GM23338 (cell line): Measurements from ENCODE around the gene DFFA. TPM values are rescaled to one million over a fixed set of nuclear protein-coding genes. Genes with fewer than 3 reads are reported as not detected.
A peak's percentile ranks its signal among the peaks of the same experiment; 100 is the strongest.

ENCODE experiments used
- ATAC-seq: fragments of 200-7000 bp; cut with Tn5 transposase; 3 replicates; pipeline ENCODE4 v1.9.1; 2020
- DNase-seq: peaks from one replicate; pipeline ENCODE4 v3.0.0-alpha.2; 2015; ENCODE audit warnings: low spot score
- H2AFZ ChIP-seq: fragments of 200-600 bp; sonication (generic); 2 replicates; pipeline ENCODE4 v1.8.0; 2016; ENCODE audit warnings: antibody characterized with exemption, mild to moderate bottlenecking, moderate library complexity
- H3F3A ChIP-seq: fragments of 200-600 bp; sonication (generic); replicated peaks from 2 replicates; pipeline ENCODE4 v1.8.0; 2017; ENCODE audit warnings: antibody characterized with exemption, mixed run types, low read depth
- H3K27ac ChIP-seq: fragments of 200-600 bp; sonication (generic); 2 replicates; pipeline ENCODE4 v1.6.1; 2016; ENCODE audit warnings: low read depth
- H3K27me3 ChIP-seq: fragments of 200-600 bp; sonication (generic); 2 replicates; pipeline ENCODE4 v1.8.0; 2016; ENCODE audit warnings: mild to moderate bottlenecking, mixed run types, moderate library complexity; ENCODE audit not compliant: insufficient read depth
- H3K36me3 ChIP-seq: fragments of 200-600 bp; sonication (generic); 2 replicates; pipeline ENCODE4 v1.8.0; 2016; ENCODE audit warnings: mild to moderate bottlenecking; ENCODE audit not compliant: insufficient read depth
- H3K4me1 ChIP-seq: fragments of 200-600 bp; sonication (generic); 2 replicates; pipeline ENCODE4 v1.8.0; 2016; ENCODE audit warnings: mild to moderate bottlenecking, moderate library complexity; ENCODE audit not compliant: insufficient read depth
- H3K4me2 ChIP-seq: fragments of 200-600 bp; sonication (generic); 2 replicates; pipeline ENCODE4 v1.7.1; 2017; ENCODE audit warnings: mixed run types
- H3K4me3 ChIP-seq: fragments of 200-600 bp; sonication (generic); 2 replicates; pipeline ENCODE4 v1.6.1; 2016; ENCODE audit warnings: mixed run types
- H3K79me2 ChIP-seq: fragments of 200-600 bp; sonication (generic); replicated peaks from 2 replicates; pipeline ENCODE4 v1.8.0; 2017; ENCODE audit warnings: mild to moderate bottlenecking; ENCODE audit not compliant: insufficient read depth
- H3K9me2 ChIP-seq: fragments of 200-600 bp; sonication (generic); 2 replicates; pipeline ENCODE4 v1.8.0; 2017; ENCODE audit not compliant: insufficient read depth
- H4K20me1 ChIP-seq: fragments of 200-600 bp; sonication (generic); replicated peaks from 2 replicates; pipeline ENCODE4 v1.8.0; 2017; ENCODE audit warnings: mild to moderate bottlenecking; ENCODE audit not compliant: insufficient read depth
- H3K27ac Mint-ChIP-seq: 2 replicates; pipeline ENCODE4 v1.8.0; 2020; ENCODE audit warnings: inconsistent platforms, mild to moderate bottlenecking, moderate library complexity, mixed read lengths
- H3K27me3 Mint-ChIP-seq: 3 replicates; pipeline ENCODE4 v1.8.0; 2022; ENCODE audit warnings: low read depth, mild to moderate bottlenecking, moderate library complexity, mixed read lengths, inconsistent platforms; ENCODE audit not compliant: insufficient read depth, poor library complexity
- H3K36me3 Mint-ChIP-seq: 3 replicates; pipeline ENCODE4 v1.8.0; 2021; ENCODE audit warnings: low read depth, mild to moderate bottlenecking, inconsistent platforms, moderate library complexity, mixed read lengths
- H3K4me1 Mint-ChIP-seq: 3 replicates; pipeline ENCODE4 v1.8.0; 2020; ENCODE audit warnings: mild to moderate bottlenecking, inconsistent platforms, mixed read lengths
- H3K4me3 Mint-ChIP-seq: 3 replicates; pipeline ENCODE4 v1.8.0; 2021; ENCODE audit warnings: moderate library complexity, mild to moderate bottlenecking, inconsistent platforms, mixed read lengths
- H3K9me3 Mint-ChIP-seq: 3 replicates; pipeline ENCODE4 v1.8.0; 2020; ENCODE audit warnings: moderate library complexity, mild to moderate bottlenecking, inconsistent platforms, mixed read lengths
- CTCF ChIP-seq, 2 experiments: fragments of 200-600 bp in 1 of 2; sonication (generic) in 1 of 2; conservative IDR thresholded peaks; 2 replicates each; pipeline versions ENCODE4 v1.5.1 to v1.6.1; 2016 to 2017; ENCODE audit warnings: antibody characterized with exemption in 2 of 2, low read depth in 2 of 2, mild to moderate bottlenecking in 2 of 2, moderate library complexity in 1 of 2
- EZH2 ChIP-seq: fragments of 200-600 bp; sonication (generic); IDR thresholded peaks from one replicate; pipeline ENCODE4 v1.8.0; 2017; ENCODE audit warnings: antibody characterized with exemption, mild to moderate bottlenecking, low read depth; ENCODE audit not compliant: unreplicated experiment
- EZH2phosphoT487 ChIP-seq: fragments of 200-600 bp; sonication (generic); IDR thresholded peaks from one replicate; pipeline ENCODE4 v1.8.1; 2018; ENCODE audit warnings: antibody characterized with exemption; ENCODE audit not compliant: unreplicated experiment
- NANOG ChIP-seq: IDR thresholded peaks from 2 replicates; pipeline ENCODE4 v1.6.1; 2016; ENCODE audit warnings: antibody characterized with exemption, borderline replicate concordance
- REST ChIP-seq: IDR thresholded peaks from one replicate; pipeline ENCODE4 v1.6.1; 2018; ENCODE audit warnings: antibody characterized with exemption; ENCODE audit not compliant: unreplicated experiment
- ZNF114 ChIP-seq: fragments of 250-450 bp; sonication (Bioruptor Pico); IDR thresholded peaks from 2 replicates; pipeline ENCODE4 v1.5.0; 2020; ENCODE audit warnings: mild to moderate bottlenecking, moderate library complexity
- polyA plus RNA-seq: library from polyadenylated mRNA; unstranded; fragments of >200 nt; fragmentation: Nextera tagmentation; extraction: Ambion mirVana; gene quantifications from 2 replicates; pipeline ENCODE4 v1.2.1, GENCODE V29; 2016
- total RNA-seq: library from RNA; depleted of rRNA; stranded (reverse); fragments of >200 nt; shearing (Covaris generic); gene quantifications from 2 replicates; pipeline ENCODE4 v1.2.3, GENCODE V29; 2014

The DFFA gene
- total and polyA plus RNA-seq, 2 experiments from 2014 or later, result 65.2 to 82.0 TPM

GRCh38 chr1:10431070-10431730 is 41.1 kb downstream of the DFFA start:
- ATAC-seq, result peak; percentile 7
- H3K4me2 ChIP-seq, result peak overlapping the region; percentile 83

GRCh38 chr1:10430216-10431069 is 41.9 kb downstream of the DFFA start, which contains the start of gene CENPS:
Gene CENPS (plus strand): TSS chr1:10430433. CDS start chr1:10430518, 85 bp downstream.
- DNase-seq (peak; percentile 98), ATAC-seq (peak; percentile 92)
- Histone ChIP-seq H3F3A (peaks cover 10% of the 10 kb centered on the region), H2AFZ (peak within 1 kb of the TSS; percentile 97), H3K4me2 (peak within 1 kb of the TSS; percentile 83), H3K27me3 (no peaks in the 10 kb centered on the region), H3K4me3 (peak within 1 kb of the TSS; percentile 82), H4K20me1 (no peaks in the 10 kb centered on the region; the same call in 1 of the 2 replicates), H3K9me2 (no peaks in the 10 kb centered on the region), H3K4me1 (no peaks in the 10 kb centered on the region), H3K36me3 (no peaks in the 10 kb centered on the region), H3K79me2 (no peaks in the 10 kb centered on the region; the same call in 1 of the 2 replicates), H3K27ac (peak within 1 kb of the TSS; percentile 97)
- Mint-ChIP-seq H3K4me1 (peaks cover 15% of the 10 kb centered on the region), H3K4me3 (peak within 1 kb of the TSS; percentile 87), H3K36me3 (peaks cover 5% of the 10 kb centered on the region; the same call in 2 of the 3 replicates), H3K9me3 (no peaks in the 10 kb centered on the region), H3K27ac (peak within 1 kb of the TSS; percentile 97), H3K27me3 (peaks cover 11% of the 10 kb centered on the region)
- no peak for TF ChIP-seq EZH2phosphoT487
- TF ChIP-seq EZH2, result no peak
- no peak for TF ChIP-seq REST
- peak; percentile 73 to 92 for TF ChIP-seq CTCF (conservative IDR thresholded peaks at IDR 0.05; ENCODE audit: low read depth in 2 of 2)
- TF ChIP-seq NANOG, result no peak
- no peak for TF ChIP-seq ZNF114 (CRISPR knock-in tag)

More at GRCh38 chr1:10431070-10431730, 41.1 kb downstream of the DFFA start:
- Mint-ChIP-seq H3K27ac (peak overlapping the region; percentile 81), H3K9me3 (no peaks in the 10 kb centered on the region), H3K4me1 (peaks cover 11% of the 10 kb centered on the region; the same call in 2 of the 3 replicates), H3K27me3 (peaks cover 10% of the 10 kb centered on the region), H3K4me3 (peak overlapping the region; percentile 87), H3K36me3 (no peaks in the 10 kb centered on the region)
- peak; percentile 67 for DNase-seq
- peak overlapping the region; percentile 97; the same call in 1 of the 2 replicates for H3K27ac ChIP-seq
- H3K4me3 ChIP-seq, result peak overlapping the region; percentile 82
- no peaks in the 10 kb centered on the region; the same call in 1 of the 2 replicates for H4K20me1 ChIP-seq
- H3F3A ChIP-seq, result peaks cover 9% of the 10 kb centered on the region
- TF ChIP-seq EZH2phosphoT487, result no peak
- no peaks in the 10 kb centered on the region for H3K27me3 ChIP-seq
- H3K36me3 ChIP-seq, result no peaks in the 10 kb centered on the region
- H2AFZ ChIP-seq, result peak overlapping the region; percentile 97
- H3K9me2 ChIP-seq, result no peaks in the 10 kb centered on the region
- no peaks in the 10 kb centered on the region for H3K4me1 ChIP-seq
- H3K79me2 ChIP-seq, result no peaks in the 10 kb centered on the region; the same call in 1 of the 2 replicates
